GM18519 (cell line): ENCODE results near the gene MYL10.

Source experiments
- ATAC-seq: cut with Tn5 transposase; IDR thresholded peaks from one replicate; pipeline ENCODE4 v1.9.1; 2021; ENCODE audit warnings: mild to moderate bottlenecking, moderate library complexity; ENCODE audit not compliant: unreplicated experiment, low FRiP score

Gene MYL10

DNA sequence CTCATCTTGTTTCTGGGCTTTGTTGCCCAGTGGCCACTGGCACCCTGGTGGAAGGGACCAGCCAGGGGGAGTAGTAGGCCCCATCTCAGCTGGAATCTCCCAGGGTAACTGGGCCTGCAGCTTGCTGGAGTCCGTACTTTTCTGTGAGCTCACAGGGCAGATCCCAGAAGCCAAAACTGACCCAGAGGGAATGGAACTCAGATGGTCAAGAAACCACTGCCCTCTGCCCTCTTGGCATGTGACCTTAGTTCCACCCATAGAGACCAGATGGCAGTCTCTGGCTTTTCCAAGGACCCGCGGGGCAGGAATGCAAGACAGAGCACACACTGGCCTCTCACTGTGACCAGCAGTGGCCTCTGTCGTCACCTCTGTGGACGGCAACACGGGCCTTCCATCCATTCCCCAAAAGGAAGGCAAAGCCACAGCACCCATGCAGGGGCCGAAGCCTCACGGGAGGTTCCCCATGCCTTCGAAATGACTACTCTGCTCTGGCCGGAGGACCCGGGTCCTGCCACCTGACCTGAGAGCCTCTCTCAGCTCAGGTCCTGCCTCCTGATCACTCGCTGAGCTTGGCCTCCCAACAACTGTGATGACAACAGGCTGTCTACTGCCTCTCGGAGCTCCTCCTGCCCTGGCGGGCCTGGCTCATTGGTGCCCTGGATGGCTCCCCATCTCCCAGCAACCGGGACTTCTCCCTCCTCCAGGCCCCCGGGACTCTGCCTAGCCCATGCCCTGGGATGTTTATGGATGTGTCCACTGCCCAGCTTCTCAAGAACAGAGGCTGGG, 29.9 kb downstream of the MYL10 start:
- ATAC-seq: no peak

GRCh38 chr7:101598422-101598985, 30.6 kb downstream of the MYL10 start:
- no peak for ATAC-seq

- ATAC-seq: no peak
Observed at GRCh38 chr7:101597941-101598340, 31.2 kb downstream of the MYL10 start.

GRCh38 chr7:101596898-101597297, 32.2 kb downstream of the MYL10 start:
- ATAC-seq: no peak

DNA sequence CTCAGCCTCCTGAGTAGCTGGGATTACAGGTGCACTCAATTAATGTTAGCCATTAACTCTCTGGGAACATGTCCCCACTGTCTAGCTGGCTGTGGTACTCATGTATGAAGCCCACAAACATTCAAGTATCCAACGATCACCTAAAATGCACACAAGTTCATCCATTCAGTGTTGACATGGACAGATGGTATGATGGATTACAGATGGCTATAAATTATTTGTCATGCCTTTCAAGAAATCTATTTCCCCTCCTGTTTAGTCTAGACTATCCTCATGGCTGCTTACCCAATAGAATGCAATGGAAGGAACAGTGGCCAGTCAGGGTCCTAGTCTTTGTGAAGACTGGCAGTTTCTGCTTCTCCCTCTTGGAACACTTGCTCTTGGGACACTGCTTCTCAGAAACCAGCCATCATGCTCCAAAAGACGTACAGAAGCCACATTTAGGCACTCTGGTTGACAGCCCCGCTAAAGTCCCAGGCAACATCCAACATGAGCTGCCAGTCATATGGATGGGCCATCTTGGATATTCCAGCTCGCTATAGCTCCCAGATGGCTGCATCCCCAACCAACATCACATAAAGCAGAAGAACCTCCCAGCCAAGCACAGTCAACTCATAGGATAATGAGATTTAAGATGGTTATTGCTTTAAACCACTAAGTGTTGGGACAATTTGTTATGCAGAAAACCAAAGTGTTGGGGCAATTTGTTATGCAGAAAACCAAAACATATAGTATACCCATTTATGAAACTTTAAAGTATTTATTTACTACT, 33.1 kb downstream of the MYL10 start:
- no peak for ATAC-seq

GRCh38 chr7:101595246-101595645, 33.9 kb downstream of the MYL10 start:
- no peak for ATAC-seq

DNA sequence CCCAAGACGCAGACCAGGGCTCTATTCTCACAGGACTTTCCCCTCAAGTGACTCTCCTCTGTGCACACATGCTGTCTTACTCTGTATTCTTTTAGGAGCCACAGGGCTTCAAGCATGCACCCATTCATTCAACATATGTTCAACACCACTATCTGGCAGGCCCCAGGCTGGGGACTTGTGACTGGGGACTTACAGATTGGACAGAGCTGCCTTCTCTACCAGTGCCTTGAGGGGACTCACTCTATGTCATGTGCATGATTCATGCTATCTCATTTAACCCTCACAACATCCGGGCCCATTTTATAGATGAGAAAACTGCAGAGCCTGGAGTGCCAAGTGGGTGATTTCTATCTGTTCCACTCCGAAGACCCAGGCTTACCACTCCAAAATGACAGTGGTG, 34.3 kb downstream of the MYL10 start:
- no peak for ATAC-seq

GRCh38 chr7:101593556-101593955, 35.5 kb downstream of the MYL10 start:
- no peak for ATAC-seq

GRCh38 chr7:101591504-101591903, 37.6 kb downstream of the MYL10 start:
- no peak for ATAC-seq

DNA sequence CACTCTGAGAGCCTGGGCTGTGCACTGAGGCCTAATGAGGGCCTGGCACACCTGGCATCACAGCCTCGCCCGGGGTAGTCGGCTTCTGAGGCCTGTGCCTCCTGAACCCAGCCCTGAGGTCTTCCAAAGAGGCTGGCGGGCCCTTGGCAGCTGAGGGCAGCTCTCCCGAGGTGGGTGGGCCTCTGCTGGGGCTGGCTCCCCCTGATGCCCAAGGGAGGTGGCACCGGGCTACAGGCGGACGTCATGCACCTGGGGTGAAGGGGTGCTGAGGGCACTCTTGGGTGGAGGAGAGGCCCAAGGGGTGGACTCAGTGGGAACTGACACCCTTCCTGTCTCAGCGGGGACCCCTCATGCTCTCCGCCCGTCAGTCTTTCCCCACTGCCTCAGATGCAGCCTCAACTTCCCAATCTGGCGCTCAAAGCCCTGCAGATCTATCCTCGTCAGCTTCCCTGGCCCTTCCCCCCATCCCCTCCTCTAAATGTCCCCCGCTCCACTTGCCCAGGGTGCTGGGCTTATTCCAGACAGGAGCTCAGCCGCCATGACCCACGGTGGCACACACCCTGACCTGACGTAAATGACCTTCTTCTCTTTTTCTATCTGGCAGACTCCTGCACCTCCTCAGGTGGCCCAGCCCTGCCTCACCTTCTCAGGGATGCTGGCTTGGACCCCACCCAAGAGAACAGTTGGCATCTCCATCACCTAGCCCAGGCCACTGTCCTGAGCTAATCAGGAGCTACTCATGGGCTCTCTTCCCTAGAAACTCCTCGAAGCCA, 38.2 kb downstream of the MYL10 start:
- ATAC-seq: no peak

DNA sequence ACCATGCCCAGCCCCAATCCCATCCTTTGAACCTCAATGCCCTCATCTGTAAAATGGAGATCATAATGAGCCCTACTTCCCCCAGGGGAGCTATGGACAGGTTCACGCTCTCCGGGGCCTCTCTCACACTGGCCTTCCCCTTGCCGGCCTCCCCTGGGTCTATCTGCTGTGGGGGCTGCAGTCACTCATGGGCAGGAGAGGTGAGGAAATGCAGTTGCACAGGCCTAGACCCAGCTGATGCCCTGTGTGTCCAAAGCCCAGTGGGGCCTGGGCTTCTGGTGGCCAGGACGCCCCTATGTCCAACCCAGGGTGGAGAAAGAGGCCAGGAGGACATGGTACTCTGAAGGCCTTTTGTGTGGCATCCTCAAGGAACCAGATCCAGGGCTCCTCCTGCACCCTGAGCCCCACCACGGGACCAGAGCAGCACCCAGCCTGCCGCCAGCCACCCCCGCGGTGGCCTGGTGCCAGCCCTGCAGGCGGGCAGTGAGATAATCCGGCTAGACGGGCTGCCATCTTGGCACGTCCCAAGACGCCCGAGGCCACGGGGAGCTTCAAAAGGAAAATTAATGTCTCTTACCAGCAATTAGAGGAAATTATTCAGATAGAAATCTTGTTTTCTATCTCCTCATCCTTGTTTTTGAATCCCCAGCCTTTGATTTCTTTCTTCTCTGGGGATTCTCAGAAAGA, 39.0 kb downstream of the MYL10 start:
- ATAC-seq: no peak

- ATAC-seq: no peak
Observed at GRCh38 chr7:101589052-101589451, 40.0 kb downstream of the MYL10 start.

DNA sequence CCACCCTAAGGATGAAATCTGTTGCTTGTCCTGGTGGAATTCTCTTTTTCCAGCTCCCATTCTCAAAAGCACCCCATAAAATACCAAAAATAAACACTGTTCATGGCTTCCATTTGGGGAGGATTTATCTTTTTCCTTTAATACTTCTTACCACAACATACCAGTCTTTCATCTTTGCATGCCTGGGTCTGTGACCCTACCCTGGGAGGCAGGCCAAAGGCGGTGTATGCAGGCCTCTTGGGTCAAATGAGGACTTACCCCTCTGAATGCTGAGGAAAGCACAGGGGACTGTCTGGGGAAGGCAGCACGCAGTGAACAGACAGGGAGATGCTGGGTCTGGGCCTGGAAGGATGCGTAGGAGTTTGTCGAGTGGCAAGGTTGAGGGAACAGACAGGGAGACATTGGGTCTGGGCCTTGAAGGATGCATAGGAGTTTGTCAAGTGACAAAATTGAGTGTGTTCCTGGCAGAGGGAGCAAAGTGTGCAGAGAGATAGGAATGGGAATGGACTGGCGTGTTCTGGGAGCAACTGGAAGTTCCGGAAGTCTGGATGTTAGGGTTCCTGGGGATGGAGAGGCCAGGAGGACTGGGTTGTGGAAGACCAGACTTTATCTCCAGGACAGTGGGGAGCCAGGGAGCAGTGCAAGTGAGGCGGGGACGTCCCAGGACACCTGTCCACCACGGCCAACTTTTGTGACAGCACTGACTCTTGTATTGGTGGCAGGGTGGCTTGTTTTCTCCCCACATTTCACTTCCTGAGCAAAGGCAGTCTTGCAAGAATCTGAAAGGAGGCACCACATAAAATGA, 40.8 kb downstream of the MYL10 start:
- ATAC-seq: no peak

- no peak for ATAC-seq
Observed at GRCh38 chr7:101586906-101587677, 42.0 kb downstream of the MYL10 start.

- ATAC-seq: no peak
Observed at GRCh38 chr7:101586078-101586905, 42.8 kb downstream of the MYL10 start.

- ATAC-seq: no peak
Observed at GRCh38 chr7:101582971-101583370, 46.1 kb downstream of the MYL10 start.

DNA sequence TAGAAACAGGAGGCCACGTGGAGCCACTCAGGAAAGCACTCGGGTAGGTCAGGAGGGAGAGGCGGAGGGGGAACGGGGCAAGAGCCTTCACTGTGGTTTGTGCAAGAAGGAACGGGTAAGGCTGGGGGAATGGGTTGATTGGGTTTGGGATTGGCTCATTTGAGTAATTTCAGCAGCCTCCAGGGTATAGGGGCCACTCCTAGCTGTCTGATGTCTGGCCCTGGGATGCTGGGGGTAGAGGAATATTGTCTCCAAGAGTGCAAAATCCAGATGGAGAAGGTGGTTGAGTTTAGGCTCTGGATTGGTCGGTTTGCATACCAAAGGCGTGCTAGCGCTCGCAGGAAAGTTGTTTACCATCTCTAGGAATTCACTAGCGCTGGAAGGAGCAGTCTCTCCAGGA, 47.2 kb downstream of the MYL10 start:
- no peak for ATAC-seq

GRCh38 chr7:101580596-101580995, 48.5 kb downstream of the MYL10 start:
- no peak for ATAC-seq
